ENCODE results near the gene RNF157. TPM values are rescaled to one million over a fixed set of nuclear protein-coding genes. Genes with fewer than 3 reads are reported as not detected.
"Not testable (repeated sequence)": the region's sequence is repeated elsewhere in the genome, so short reads cannot be mapped to it uniquely, and the experiment has no call there.

RNF157 gene
- total RNA-seq, 3 donors from 2014 or later, result 11.6 to 45.8 (median 17.5) TPM

- Histone ChIP-seq H3K9me3 (no peaks in the 10 kb centered on the region), H3K36me3 (ENCODE audit: low read depth) (no peaks in the 10 kb centered on the region), H3K4me1 (ENCODE audit: low read depth) (peaks cover 12% of the 10 kb centered on the region), H3K4me3 (no peak overlapping the region)
- intact Hi-C loops (cut with DNase I, micrococcal nuclease), result no loop called here
- DNase-seq, result peak in 1 of 3 donors; percentile 57
- peak; percentile 82 for ATAC-seq
- TF ChIP-seq CTCF (IDR thresholded peaks at IDR 0.05), result no peak
Measured at GRCh38 chr17:76246080-76247066, 6.1 kb upstream of the RNF157 start.

DNA sequence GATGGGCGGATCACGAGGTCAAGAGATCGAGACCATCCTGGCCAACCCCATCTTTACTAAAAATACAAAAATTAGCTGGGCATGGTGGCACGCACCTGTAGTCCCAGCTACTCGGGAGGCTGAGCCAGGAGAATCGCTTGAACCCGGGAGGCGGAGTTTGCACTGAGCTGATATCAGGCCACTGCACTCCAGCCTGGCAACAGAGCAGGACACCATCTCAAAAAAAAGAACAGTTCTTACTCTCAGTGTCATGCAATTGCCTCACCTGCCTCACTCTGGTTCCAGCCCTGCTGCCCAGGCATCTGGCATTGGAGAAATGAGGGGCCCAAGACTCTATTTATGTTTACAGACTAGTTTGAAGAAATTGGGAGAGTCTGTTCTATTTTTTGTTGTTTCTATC is 4.4 kb upstream of the RNF157 start:
- DNase-seq; H3K4me3 ChIP-seq; H3K9me3 ChIP-seq; H3K36me3 ChIP-seq (ENCODE audit: low read depth); intact Hi-C loops (cut with DNase I, micrococcal nuclease); ATAC-seq: not testable (repeated sequence)
- peaks cover 20% of the 10 kb centered on the region for H3K4me1 ChIP-seq (ENCODE audit: low read depth)

DNA sequence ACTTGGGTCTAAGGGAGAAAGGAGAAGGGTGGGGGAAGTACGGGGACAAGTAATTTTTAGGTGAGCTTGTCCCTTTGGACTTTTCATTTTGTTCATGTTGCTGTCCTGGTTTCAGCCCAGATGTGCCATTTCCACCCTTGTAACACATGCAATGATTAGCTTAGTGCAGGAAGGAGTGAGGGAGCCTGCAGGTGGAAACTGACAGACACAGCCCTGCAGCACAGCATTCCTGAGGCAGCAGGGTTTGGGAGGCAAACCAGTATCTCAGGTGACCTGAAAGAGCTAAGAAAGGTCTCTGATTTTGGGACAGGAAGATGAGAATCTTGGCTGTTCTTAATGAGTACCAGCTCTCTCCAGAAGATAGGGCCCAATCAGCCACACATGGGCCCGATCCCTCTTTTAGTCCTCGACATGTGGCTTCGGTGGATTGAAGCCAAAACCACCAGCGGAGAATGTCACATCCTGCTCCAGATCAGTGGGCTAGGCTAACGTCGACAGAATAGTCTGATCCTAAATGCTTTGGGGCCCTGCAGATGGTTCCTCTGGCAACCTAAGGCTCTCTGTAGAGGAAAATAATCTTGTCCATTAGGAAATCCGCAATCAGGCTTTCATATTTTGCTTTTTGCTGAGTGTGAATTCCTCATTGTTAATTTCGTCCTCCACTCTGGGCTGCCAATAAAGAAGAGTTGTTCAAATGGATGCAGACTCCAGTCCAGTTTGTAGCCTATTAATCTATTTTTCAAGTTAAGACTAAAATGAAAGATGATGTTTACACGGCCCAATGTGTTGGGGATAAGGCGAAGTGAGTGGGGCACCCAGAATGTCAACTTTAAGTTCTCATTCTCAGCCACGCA is 3.8 kb upstream of the RNF157 start:
- no peak for TF ChIP-seq CTCF (IDR thresholded peaks at IDR 0.05)
- Histone ChIP-seq H3K36me3 (ENCODE audit: low read depth) (no peaks in the 10 kb centered on the region), H3K9me3 (no peaks in the 10 kb centered on the region), H3K4me3 (no peak overlapping the region), H3K4me1 (ENCODE audit: low read depth) (peaks cover 20% of the 10 kb centered on the region)
- ATAC-seq (no peak), DNase-seq (no peak)
- intact Hi-C loops (cut with DNase I, micrococcal nuclease), result no loop called here

DNA sequence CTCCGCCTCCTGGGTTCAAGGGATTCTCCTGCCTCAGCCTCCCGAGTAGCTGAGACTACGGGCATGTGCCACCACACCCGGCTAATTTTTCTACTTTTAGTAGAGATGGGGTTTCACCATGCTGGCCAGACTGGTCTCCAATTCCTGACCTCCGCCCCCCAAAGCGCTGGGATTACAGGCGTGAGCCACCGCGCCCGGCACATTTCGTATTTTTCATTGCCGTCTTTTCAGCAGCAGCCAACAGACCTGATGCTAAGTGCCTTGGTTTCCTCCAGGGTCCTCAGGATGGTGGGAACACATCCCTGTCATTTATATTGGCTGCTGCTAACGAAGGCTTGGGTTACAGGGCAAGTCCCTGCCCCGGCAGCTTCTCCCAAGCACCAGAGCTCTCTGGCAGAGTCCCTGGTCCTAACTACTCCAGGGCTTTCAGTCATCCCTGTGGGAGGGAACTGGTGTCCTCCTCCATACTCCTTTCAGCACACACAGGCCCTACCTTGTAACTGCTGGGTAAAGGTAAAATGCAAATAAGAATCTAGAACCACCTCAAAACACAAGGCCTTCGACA is 1.5 kb upstream of the RNF157 start:
- H3K4me1 ChIP-seq (ENCODE audit: low read depth), result peaks cover 16% of the 10 kb centered on the region
- intact Hi-C loops (cut with DNase I, micrococcal nuclease), result no loop called here

DNA sequence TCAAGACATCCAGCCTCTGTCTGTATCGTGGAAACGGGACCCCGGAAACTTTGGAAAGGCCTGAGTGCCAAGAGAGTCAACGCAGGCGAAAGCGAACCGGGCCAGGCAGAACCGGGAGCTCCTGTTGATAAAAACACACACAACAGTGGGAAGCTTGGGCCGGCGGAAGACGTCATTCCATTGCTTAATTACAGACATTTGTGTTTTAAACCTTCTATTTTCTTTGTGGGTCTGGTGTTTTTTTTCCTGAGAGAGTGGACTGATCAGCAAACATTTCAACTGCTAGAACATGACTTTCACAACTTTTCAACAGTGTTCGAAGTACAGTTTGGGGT is 878 bp upstream of the RNF157 start:
- ATAC-seq (peak; percentile 2), DNase-seq (no peak)
- H3K9me3 ChIP-seq, result no peaks in the 10 kb centered on the region
- no peak overlapping the region for H3K4me3 ChIP-seq
- intact Hi-C loops (cut with DNase I, micrococcal nuclease), result no loop called here
- no peaks in the 10 kb centered on the region for H3K36me3 ChIP-seq (ENCODE audit: low read depth)
- TF ChIP-seq CTCF (IDR thresholded peaks at IDR 0.05), result no peak
- H3K4me1 ChIP-seq (ENCODE audit: low read depth), result peaks cover 14% of the 10 kb centered on the region

More for the DNA sequence above, 1.5 kb upstream of the RNF157 start:
- TF ChIP-seq CTCF (IDR thresholded peaks at IDR 0.05), result no peak
- Histone ChIP-seq H3K9me3 (no peaks in the 10 kb centered on the region), H3K4me3 (no peak overlapping the region), H3K36me3 (ENCODE audit: low read depth) (no peaks in the 10 kb centered on the region)
- DNase-seq (no peak), ATAC-seq (no peak)

Data from mucosa of descending colon (tissue), 3 donors.